ENCODE measurements around the gene LILRB4. TPM values are rescaled to one million over a fixed set of nuclear protein-coding genes. Genes with fewer than 3 reads are reported as not detected.

The LILRB4 gene
- total RNA-seq, 1 donor from 2014 or later: not detected

DNA sequence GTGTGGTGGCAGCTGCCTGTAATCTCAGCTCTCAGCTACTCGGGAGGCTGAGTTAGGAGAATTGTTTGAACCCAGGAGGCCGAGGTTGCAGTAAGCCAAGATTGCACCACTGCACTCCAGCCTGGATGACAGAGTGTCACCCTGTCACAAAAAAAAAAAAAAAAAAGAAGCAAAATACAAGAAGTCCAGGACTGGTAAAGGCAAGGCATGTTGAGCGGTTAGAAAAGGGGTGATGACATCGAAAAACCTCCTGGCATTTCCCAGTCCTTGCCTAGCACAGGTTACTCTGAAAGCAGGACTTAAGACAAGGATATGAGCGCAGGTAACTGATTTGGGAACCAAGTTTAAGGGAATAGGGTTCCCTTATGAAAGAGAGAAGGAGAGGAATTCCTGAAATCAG is 2.5 kb upstream of the LILRB4 start:
- Mint-ChIP-seq H3K36me3 (ENCODE audit: low read depth) (no peaks in the 10 kb centered on the region), H3K27ac (ENCODE audit: unreplicated experiment) (no peak overlapping the region)
- TF ChIP-seq, protein P1, sequence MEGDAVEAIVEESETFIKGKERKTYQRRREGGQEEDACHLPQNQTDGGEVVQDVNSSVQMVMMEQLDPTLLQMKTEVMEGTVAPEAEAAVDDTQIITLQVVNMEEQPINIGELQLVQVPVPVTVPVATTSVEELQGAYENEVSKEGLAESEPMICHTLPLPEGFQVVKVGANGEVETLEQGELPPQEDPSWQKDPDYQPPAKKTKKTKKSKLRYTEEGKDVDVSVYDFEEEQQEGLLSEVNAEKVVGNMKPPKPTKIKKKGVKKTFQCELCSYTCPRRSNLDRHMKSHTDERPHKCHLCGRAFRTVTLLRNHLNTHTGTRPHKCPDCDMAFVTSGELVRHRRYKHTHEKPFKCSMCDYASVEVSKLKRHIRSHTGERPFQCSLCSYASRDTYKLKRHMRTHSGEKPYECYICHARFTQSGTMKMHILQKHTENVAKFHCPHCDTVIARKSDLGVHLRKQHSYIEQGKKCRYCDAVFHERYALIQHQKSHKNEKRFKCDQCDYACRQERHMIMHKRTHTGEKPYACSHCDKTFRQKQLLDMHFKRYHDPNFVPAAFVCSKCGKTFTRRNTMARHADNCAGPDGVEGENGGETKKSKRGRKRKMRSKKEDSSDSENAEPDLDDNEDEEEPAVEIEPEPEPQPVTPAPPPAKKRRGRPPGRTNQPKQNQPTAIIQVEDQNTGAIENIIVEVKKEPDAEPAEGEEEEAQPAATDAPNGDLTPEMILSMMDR (IDR thresholded peaks at IDR 0.05): no peak

DNA sequence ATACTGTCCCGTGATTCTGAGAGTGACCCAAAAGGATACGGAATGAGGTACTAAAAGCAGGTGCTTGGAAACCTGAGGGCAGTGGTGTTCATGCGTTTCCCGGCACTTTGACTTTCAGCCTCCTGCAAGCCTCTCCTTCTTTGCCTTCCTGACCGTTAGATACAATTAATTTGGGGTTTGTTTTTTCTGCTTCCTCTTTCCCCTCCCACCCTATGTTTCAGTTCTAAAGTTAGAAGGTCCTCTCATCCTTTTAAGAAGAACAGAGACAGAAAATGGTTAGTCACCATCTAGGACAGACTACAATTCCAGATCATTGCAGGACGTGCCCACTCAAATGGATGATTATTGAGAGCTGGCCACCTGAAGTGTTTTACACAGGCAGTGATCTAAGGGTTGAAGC is 1.8 kb upstream of the LILRB4 start:
- Mint-ChIP-seq H3K9me3 (ENCODE audit: low read depth) (peaks cover 33% of the 10 kb centered on the region), H3K4me1 (ENCODE audit: low read depth) (no peaks in the 10 kb centered on the region), H3K27me3 (ENCODE audit: low read depth) (no peaks in the 10 kb centered on the region), H3K36me3 (ENCODE audit: low read depth) (no peaks in the 10 kb centered on the region), H3K27ac (ENCODE audit: unreplicated experiment) (no peak overlapping the region), H3K4me3 (ENCODE audit: unreplicated experiment) (no peak overlapping the region)
- DNase-seq (ENCODE audit: low spot score): no peak
- TF ChIP-seq, protein P1 (IDR thresholded peaks at IDR 0.05): no peak

More for the DNA sequence above, 2.5 kb upstream of the LILRB4 start:
- DNase-seq (ENCODE audit: low spot score): no peak
- no peak overlapping the region for H3K4me3 Mint-ChIP-seq (ENCODE audit: unreplicated experiment)
- H3K9me3 Mint-ChIP-seq (ENCODE audit: low read depth): peaks cover 29% of the 10 kb centered on the region
- H3K4me1 Mint-ChIP-seq (ENCODE audit: low read depth): no peaks in the 10 kb centered on the region
- H3K27me3 Mint-ChIP-seq (ENCODE audit: low read depth): no peaks in the 10 kb centered on the region

DNA sequence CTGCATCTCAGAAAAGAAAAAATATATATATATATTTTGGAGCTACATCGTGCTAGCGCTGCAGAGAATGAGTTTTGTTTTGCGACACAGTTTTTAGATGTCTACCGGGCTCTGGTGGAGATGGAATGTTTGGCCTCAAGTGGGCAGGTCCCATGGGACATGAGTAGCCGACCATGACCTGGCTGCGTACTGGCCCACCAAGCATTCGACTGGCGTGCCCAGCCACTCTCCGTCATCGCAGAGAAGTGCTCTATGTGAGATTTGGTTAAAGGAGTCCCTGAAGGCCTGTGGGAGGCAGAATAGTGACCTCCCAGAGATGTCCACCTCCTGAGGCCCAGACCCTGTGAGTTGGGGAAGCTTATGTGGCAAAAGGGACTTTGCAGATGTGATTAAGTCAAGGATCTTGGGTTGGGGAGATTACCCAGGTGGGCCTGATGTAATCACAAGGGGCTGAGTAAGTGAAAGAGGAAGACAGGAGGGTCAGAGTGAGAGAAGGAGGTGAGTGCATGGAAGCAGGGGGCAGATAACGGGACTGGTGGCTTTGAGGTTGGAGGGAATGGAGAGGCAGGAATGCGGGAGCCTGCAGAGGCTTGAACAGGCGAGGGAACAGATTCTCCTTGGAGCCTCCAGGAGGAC is 821 bp upstream of the LILRB4 start:
- no peak for DNase-seq (ENCODE audit: low spot score)
- no peak overlapping the region for H3K4me3 Mint-ChIP-seq (ENCODE audit: unreplicated experiment)
- H3K9me3 Mint-ChIP-seq (ENCODE audit: low read depth): peaks cover 33% of the 10 kb centered on the region
- TF ChIP-seq, protein P1 (IDR thresholded peaks at IDR 0.05): no peak
- no peaks in the 10 kb centered on the region for H3K27me3 Mint-ChIP-seq (ENCODE audit: low read depth)
- H3K27ac Mint-ChIP-seq (ENCODE audit: unreplicated experiment): no peak overlapping the region
- H3K36me3 Mint-ChIP-seq (ENCODE audit: low read depth): no peaks in the 10 kb centered on the region
- H3K4me1 Mint-ChIP-seq (ENCODE audit: low read depth): no peaks in the 10 kb centered on the region

DNA sequence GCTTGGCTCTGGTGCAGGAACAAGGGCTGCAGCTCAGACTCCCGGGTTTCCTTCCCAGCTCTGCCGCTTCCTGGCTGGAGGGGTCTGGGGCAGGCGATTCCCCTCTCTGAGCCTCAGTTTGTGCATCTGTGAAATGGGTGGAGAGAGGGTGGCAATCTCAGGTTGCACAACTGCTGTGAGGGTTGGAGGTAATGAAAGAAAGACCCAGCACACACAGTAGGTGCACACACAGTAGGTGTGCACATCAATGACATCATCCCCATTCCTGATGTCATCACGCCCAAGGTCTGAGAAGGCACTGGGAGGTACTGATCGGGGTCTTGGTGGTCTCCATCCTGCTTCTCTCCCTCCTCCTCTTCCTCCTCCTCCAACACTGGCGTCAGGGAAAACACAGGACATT is 2.7 kb downstream of the LILRB4 start:
- Mint-ChIP-seq H3K27me3 (ENCODE audit: low read depth) (no peaks in the 10 kb centered on the region), H3K4me3 (ENCODE audit: unreplicated experiment) (no peak overlapping the region), H3K27ac (ENCODE audit: unreplicated experiment) (no peak overlapping the region), H3K4me1 (ENCODE audit: low read depth) (no peaks in the 10 kb centered on the region), H3K9me3 (ENCODE audit: low read depth) (peaks cover 37% of the 10 kb centered on the region), H3K36me3 (ENCODE audit: low read depth) (peaks cover 2% of the 10 kb centered on the region)
- DNase-seq (ENCODE audit: low spot score): no peak
- TF ChIP-seq, protein P1 (IDR thresholded peaks at IDR 0.05): no peak

DNA sequence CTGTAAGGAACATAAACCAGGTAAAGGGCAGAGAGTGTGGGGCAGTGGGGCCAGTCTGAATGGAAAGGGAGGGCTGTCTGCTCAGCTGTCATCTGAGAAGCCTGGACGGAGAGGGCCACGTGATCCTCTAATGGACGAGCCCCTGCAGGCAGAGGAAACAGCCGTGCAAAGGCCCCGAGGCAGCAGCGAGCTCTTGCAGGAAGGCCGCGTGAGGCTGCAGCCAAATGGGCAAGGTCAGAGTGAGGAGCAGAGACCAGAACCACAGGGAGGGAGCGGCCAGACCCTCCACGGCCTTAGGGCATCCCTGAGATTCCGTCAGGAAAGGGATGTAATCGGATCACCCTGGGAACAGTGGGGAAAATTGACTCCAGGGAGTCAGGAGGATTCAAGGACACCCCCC is 4.4 kb downstream of the LILRB4 start:
- no peak overlapping the region for H3K4me3 Mint-ChIP-seq (ENCODE audit: unreplicated experiment)
- no peak for DNase-seq (ENCODE audit: low spot score)
- no peak overlapping the region for H3K27ac Mint-ChIP-seq (ENCODE audit: unreplicated experiment)
- peaks cover 2% of the 10 kb centered on the region for H3K36me3 Mint-ChIP-seq (ENCODE audit: low read depth)
- no peaks in the 10 kb centered on the region for H3K4me1 Mint-ChIP-seq (ENCODE audit: low read depth)
- H3K27me3 Mint-ChIP-seq (ENCODE audit: low read depth): no peaks in the 10 kb centered on the region
- H3K9me3 Mint-ChIP-seq (ENCODE audit: low read depth): peaks cover 31% of the 10 kb centered on the region
- TF ChIP-seq, protein P1 (IDR thresholded peaks at IDR 0.05): no peak

Data from chondrocyte (in vitro differentiated cells).